Measurements from ENCODE around the gene PHC3.
A peak's percentile ranks its signal among the peaks of the same experiment; 100 is the strongest.

Gene PHC3

DNA sequence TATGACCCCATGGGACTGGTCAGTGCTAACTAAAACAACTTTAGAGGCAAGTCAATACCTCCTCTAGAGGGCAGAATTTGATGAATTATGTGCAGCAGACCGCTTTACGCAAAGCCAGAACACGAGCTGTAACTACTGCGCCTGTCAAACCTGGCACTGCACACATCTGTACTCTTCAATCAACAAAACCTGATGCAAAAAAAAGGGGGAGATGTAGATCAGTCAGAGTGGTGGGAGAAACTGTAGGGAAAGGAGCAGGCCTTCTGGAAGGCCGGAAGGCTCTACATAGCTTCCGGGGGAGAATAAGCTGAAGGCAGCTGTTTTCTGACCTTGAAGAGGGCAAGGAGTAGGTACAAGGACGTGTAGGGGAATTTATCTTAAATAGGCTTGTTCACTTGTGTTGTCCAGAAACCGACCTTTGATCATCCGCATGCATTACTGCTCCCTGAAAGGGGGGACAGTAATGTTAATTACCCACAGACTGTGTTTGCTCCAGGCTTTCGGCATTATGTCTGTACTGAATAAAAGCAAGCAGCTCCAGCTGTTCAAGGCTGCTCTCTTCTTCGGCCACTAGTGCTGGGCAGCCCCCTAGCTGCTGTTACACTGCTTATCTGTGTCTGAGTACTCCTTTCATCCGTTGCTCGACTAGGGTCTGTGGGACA, 102.8 kb downstream of the PHC3 start:
- no peak for DNase-seq

GRCh38 chr3:170077361-170077760, 104.2 kb downstream of the PHC3 start:
- DNase-seq: no peak

DNA sequence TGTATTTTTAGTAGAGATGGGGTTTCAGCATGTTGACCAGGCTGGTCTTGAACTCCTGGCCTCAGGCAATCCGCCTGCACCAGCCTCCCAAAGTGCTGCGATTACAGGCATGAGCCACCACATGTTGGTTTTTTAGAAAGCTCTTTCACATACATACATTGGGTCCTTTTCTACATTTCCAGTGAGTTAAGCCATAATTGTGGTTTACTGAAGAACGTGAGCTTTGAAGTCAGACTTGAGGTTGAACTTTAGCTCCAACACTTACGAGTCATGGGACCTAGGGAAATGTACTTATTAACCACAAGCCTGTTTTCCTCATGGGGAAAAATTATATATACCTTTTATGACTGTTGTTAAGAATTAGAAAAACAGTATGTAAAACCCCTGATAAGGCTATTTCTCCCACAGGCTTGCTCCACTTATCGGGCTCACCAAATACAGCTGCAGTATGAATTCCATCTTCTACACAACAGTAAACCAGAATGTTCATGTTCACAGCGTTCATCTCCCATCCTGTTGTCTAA, 104.8 kb downstream of the PHC3 start:
- DNase-seq: no peak

DNA sequence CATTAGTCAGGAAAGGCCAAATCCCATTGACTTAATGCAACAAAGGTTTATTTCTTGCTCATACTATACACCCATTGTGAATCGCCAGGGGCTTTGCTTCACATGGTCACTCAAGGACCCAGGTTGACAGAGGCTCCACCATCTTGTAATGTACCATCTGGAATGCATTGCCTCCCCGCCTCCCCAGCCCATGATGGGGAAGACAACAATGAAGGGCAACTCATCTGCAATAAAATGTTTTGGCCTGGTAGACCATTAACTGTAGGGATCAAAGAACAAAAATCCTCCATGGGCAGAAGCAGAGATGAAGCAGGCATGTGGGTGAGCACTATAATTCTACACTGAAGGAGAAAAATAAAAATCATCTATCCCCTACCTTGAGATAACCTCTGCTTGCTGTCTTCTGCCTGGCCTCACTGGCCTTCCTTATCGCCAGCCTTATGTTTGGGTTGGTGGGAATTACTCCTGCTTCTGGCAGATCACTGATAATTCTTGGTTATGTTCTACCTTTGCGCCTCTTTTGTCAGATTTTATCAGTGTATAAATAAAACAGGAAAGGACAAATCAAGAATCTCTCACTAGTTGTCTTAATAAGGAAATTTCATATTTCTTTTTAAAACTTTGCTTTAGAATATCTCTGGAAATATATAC, 106.0 kb downstream of the PHC3 start:
- DNase-seq: no peak

GRCh38 chr3:170064108-170064507, 117.4 kb downstream of the PHC3 start:
- no peak for DNase-seq

- DNase-seq: no peak
These were observed 117.8 kb downstream of the PHC3 start for GRCh38 chr3:170063691-170064090.

- DNase-seq: no peak
These were observed 118.8 kb downstream of the PHC3 start for GRCh38 chr3:170062769-170063168.

DNA sequence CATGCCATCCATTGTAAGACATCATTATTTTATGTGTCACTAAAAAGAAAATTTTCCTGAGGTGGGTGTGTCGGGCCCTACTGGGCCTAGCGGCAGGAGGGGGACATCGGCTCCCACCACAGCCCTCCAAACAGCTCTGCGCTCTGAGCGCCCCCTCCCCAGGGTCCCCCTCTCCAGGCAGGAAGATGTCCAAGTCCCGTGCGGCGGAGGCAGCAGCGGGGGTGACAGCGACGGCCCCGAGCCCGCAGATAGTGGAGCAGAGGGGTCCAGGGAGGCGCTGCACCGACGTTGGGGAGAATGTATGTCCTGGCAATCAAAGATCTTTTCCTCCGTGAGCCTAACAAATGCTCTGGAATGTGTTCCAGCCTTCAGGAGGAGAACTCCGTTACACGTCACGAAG, 119.5 kb downstream of the PHC3 start:
- no peak for DNase-seq

DNA sequence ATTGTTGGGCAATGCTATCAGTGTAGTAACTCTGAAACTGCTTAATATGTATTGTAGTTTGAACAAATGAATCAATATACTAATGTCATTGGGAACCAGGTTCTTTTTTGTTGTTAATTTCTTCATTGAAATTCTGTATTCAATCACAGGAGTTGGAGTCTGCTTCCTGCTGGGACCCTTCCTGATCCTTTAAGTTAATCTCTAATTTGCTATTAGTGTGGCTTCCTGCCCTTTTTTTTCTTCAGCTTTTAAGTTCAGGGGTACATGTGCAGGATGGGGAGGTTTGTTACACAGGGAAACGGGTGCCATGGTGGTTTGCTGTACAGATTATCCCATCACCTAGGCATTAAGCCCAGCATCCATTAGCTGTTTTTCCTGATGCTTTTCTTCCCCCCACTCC, 122.1 kb downstream of the PHC3 start:
- no peak for DNase-seq

- DNase-seq: no peak
These were observed 123.4 kb downstream of the PHC3 start for GRCh38 chr3:170058127-170058526.

DNA sequence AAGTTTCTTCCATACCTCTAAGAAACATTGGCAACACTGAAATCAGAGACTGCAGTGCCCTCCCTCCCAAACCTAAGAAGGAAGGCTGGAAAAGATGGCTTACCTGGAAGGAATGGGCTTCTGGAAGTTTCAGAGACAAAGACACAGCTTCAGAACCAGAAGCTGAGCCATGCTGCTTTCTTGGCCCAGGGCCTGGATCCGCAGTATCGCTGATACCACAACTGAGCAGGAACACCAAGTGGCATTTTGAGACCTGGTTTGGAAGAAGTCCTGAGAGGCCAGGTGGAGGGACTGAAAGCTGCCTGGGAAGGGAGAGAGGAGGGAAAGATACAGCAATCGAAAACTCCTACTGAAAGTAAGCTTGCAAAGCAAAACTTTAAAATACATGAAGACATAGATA, 124.0 kb downstream of the PHC3 start:
- no peak for DNase-seq

GRCh38 chr3:170056710-170057454, 124.7 kb downstream of the PHC3 start:
- DNase-seq: no peak

- DNase-seq: no peak
These were observed 126.3 kb downstream of the PHC3 start for GRCh38 chr3:170055209-170055608.

DNA sequence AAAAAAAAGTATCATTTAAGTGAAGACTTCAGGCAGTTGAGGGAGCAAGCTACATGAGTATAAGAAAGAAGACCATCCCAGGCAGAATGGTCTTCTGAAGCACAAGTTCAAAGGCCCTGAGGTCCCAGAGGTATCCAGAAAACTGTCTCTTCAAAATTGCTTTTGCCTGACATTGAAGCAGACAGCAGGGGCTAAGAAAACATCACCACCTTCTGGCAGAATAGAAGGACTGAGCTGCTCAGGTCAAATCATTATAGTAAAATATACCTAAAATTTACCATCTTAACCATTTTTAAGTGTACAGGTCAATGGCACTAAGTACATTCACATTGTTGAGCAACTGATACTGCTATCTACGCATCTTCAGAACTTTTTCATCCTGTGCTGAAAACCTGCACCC, 127.3 kb downstream of the PHC3 start:
- no peak for DNase-seq

- DNase-seq: no peak
These were observed 129.1 kb downstream of the PHC3 start for GRCh38 chr3:170052398-170052797.

GRCh38 chr3:170050753-170051152, 130.8 kb downstream of the PHC3 start:
- DNase-seq: no peak

- DNase-seq: no peak
These were observed 132.2 kb downstream of the PHC3 start for GRCh38 chr3:170049146-170050000.

DNA sequence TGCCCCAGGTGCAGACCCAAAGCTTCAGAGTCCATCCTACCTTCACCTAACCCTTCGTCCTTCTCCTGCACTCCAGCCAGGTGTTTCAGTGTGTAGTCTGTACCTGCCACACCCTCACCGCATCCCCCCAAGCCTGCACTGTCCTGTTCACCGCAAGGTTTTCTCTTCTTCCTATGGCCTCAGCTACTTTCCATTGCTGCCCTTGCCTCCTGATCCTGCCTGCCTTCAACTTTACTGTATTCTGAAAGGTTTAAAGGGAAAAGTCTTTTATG, 134.5 kb downstream of the PHC3 start:
- DNase-seq: no peak

DNA sequence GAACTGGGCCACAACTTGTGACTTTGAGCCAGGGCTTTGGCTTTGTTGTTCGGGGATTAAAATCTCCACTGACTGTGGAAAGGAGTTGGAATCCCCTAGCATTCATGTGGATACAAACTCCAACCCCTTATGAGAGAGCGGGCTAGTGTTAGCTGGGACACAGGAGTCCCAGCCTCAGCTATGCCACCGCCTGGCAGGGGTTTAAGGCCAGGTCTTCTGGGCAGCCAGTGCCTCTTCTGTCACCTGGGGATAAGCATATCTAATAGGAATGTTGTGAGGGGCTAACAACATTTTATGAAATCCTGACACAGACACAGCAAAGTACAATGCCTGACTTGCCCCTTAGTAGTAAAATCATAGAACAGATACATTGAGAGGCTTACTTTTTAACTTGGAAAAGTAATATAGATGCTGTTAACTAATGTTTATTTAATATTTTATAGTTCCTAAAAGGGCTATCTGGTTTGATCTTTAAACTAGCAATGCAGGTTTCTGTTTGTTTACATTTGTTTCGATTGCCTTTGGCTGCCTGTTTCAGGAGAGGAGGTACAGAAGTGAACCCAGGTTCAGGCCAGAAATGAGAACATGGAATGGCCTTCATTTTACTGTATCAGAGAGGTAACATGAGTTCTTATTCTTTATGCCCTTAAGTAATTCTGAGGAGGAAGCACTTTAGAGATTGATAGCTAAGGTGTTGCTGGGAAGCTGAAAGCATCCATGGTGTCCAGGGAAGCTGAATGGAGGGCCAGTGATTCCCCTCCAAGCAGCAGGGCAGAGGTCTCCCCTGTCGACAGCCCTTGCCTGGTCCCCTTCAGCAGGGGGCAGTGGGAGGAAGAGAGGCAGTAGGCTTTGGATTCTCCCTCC, 135.0 kb downstream of the PHC3 start:
- no peak for DNase-seq

DNA sequence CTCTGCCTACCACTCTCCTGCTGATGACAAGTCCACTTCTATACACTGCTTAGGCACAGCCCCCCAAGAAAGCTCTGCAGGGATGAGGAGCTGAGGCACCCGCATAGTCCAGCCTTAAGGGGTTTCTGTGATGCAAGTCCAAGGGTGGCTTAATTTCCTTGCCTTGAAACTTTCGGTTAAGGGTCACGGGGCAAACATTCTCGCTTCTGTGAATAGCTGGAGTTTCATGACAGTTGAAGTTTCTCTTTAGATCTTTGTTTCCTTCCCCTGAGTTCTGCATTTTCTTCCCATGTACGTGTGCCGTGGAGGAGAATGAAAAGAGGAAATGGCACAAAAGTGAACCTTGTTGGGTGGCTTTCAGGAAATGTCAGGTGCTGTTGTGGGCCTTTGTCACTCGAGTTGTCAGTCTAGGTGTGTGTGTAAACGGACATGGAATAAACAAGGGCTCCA, 136.7 kb downstream of the PHC3 start:
- peak in 4 of 56 donors; percentile 5 to 12 (median 8) for DNase-seq

- DNase-seq: no peak
These were observed 137.3 kb downstream of the PHC3 start for GRCh38 chr3:170044271-170044670.
